H9 (cell line): ENCODE measurements around the gene LRRC10. TPM values are rescaled to one million over a fixed set of nuclear protein-coding genes. Genes with fewer than 3 reads are reported as not detected.

ENCODE experiments used
- DNase-seq: peaks from one replicate; pipeline ENCODE4 v3.0.0-alpha.2; 2017
- H2AFZ ChIP-seq: one replicate; pipeline ENCODE4 v1.6.1; 2013; ENCODE audit warnings: mild to moderate bottlenecking, low read length, control low read depth, moderate library complexity
- H2AK5ac ChIP-seq: 2 replicates; pipeline ENCODE4 v1.6.1; 2013; ENCODE audit warnings: low read length, control low read depth, mixed read lengths; ENCODE audit not compliant: insufficient read length
- H2BK120ac ChIP-seq: one replicate; pipeline ENCODE4 v1.6.1; 2013; ENCODE audit warnings: low read depth, mild to moderate bottlenecking, low read length, control low read depth, inconsistent platforms; ENCODE audit not compliant: poor library complexity, severe bottlenecking
- H2BK12ac ChIP-seq: 2 replicates; pipeline ENCODE4 v1.6.1; 2013; ENCODE audit warnings: low read length, control low read depth, mixed read lengths, low read depth; ENCODE audit not compliant: insufficient read length
- H2BK15ac ChIP-seq: 2 replicates; pipeline ENCODE4 v1.6.1; 2013; ENCODE audit warnings: low read depth, low read length, control low read depth
- H2BK20ac ChIP-seq: one replicate; pipeline ENCODE4 v1.6.1; 2013; ENCODE audit warnings: low read depth, mild to moderate bottlenecking, low read length, control low read depth, inconsistent platforms; ENCODE audit not compliant: poor library complexity, severe bottlenecking
- H2BK5ac ChIP-seq: 2 replicates; pipeline ENCODE4 v1.6.1; 2013; ENCODE audit warnings: low read length, control low read depth, mixed read lengths; ENCODE audit not compliant: insufficient read length
- H3K14ac ChIP-seq: 2 replicates; pipeline ENCODE4 v1.6.1; 2013; ENCODE audit warnings: low read length, control low read depth; ENCODE audit not compliant: insufficient read depth
- H3K18ac ChIP-seq: 2 replicates; pipeline ENCODE4 v1.6.1; 2013; ENCODE audit warnings: low read depth, mild to moderate bottlenecking, mixed read lengths, low read length, control low read depth; ENCODE audit not compliant: insufficient read length
- H3K23ac ChIP-seq: 2 replicates; pipeline ENCODE4 v1.6.1; 2013; ENCODE audit warnings: low read length, control low read depth, mixed read lengths, low read depth; ENCODE audit not compliant: insufficient read length
- H3K23me2 ChIP-seq: 2 replicates; pipeline ENCODE4 v1.6.1; 2013; ENCODE audit warnings: low read depth, mild to moderate bottlenecking, mixed read lengths, low read length, control low read depth; ENCODE audit not compliant: insufficient read length, poor library complexity, severe bottlenecking
- H3K27ac ChIP-seq: 2 replicates; pipeline ENCODE4 v1.5.1; 2013; ENCODE audit warnings: low read length, control low read depth, mixed read lengths, low read depth; ENCODE audit not compliant: insufficient read length
- H3K27me3 ChIP-seq: 2 replicates; pipeline ENCODE4 v1.6.1; 2013; ENCODE audit warnings: low read length, control low read depth, inconsistent platforms; ENCODE audit not compliant: insufficient read depth
- H3K4ac ChIP-seq: 2 replicates; pipeline ENCODE4 v1.6.1; 2013; ENCODE audit warnings: low read depth, mild to moderate bottlenecking, control low read depth, inconsistent platforms, low read length, moderate library complexity
- H3K4me1 ChIP-seq: 2 replicates; pipeline ENCODE4 v1.6.1; 2013; ENCODE audit warnings: low read length, control low read depth, inconsistent platforms; ENCODE audit not compliant: insufficient read depth
- H3K4me2 ChIP-seq: 2 replicates; pipeline ENCODE4 v1.6.1; 2013; ENCODE audit warnings: low read length, control low read depth, mixed read lengths; ENCODE audit not compliant: insufficient read length, insufficient read depth
- H3K56ac ChIP-seq: 2 replicates; pipeline ENCODE4 v1.6.1; 2013; ENCODE audit warnings: low read depth, mild to moderate bottlenecking, mixed read lengths, low read length, control low read depth; ENCODE audit not compliant: insufficient read length
- H3K79me1 ChIP-seq: 2 replicates; pipeline ENCODE4 v1.6.1; 2013; ENCODE audit warnings: low read depth, mild to moderate bottlenecking, moderate library complexity, low read length, control low read depth, inconsistent platforms; ENCODE audit not compliant: insufficient read depth, poor library complexity, severe bottlenecking
- H3K79me2 ChIP-seq: 2 replicates; pipeline ENCODE4 v1.6.1; 2013; ENCODE audit warnings: low read length, control low read depth, inconsistent platforms; ENCODE audit not compliant: insufficient read depth
- H3K9ac ChIP-seq: 2 replicates; pipeline ENCODE4 v1.6.1; 2013; ENCODE audit warnings: low read length, control low read depth, mixed read lengths; ENCODE audit not compliant: insufficient read length; ENCODE audit errors: extremely low read depth
- H3K9me3 ChIP-seq: one replicate; pipeline ENCODE4 v1.6.1; 2013; ENCODE audit warnings: low read depth, low read length, inconsistent platforms; ENCODE audit not compliant: control insufficient read depth
- H3T11ph ChIP-seq: one replicate; pipeline ENCODE4 v1.6.1; 2013; ENCODE audit warnings: mild to moderate bottlenecking, low read length, control low read depth, inconsistent platforms
- H4K20me1 ChIP-seq: one replicate; pipeline ENCODE4 v1.6.1; 2013; ENCODE audit not compliant: control insufficient read depth, insufficient read length, insufficient read depth
- H4K5ac ChIP-seq: 2 replicates; pipeline ENCODE4 v1.6.1; 2013; ENCODE audit warnings: low read depth, mild to moderate bottlenecking, mixed read lengths, low read length, control low read depth; ENCODE audit not compliant: insufficient read length
- H4K8ac ChIP-seq: replicated peaks from 2 replicates; pipeline ENCODE4 v1.6.1; 2013; ENCODE audit warnings: low read length, control low read depth, mixed read lengths, low read depth; ENCODE audit not compliant: insufficient read length
- H4K91ac ChIP-seq: 2 replicates; pipeline ENCODE4 v1.6.1; 2013; ENCODE audit warnings: low read depth, mild to moderate bottlenecking, moderate library complexity, mixed read lengths, low read length, control low read depth; ENCODE audit not compliant: insufficient read length
- H3K27ac Mint-ChIP-seq, 3 experiments: 2 replicates in 2 of 3; 3 replicates in 1 of 3; pipeline ENCODE4 v1.8.0; 2020 to 2021; ENCODE audit warnings: mixed read lengths in 3 of 3, mild to moderate bottlenecking in 1 of 3, moderate library complexity in 1 of 3
- H3K27me3 Mint-ChIP-seq: 2 replicates; pipeline ENCODE4 v1.8.0; 2021; ENCODE audit warnings: low read depth, mild to moderate bottlenecking, moderate library complexity, mixed read lengths
- H3K36me3 Mint-ChIP-seq, 3 experiments: 2 replicates in 2 of 3; 3 replicates in 1 of 3; pipeline ENCODE4 v1.8.0; 2020 to 2021; ENCODE audit warnings: low read depth in 3 of 3, mixed read lengths in 3 of 3; ENCODE audit not compliant: insufficient read depth in 1 of 3
- H3K4me1 Mint-ChIP-seq, 2 experiments: 2 replicates each; pipeline ENCODE4 v1.8.0; 2020; ENCODE audit warnings: mixed read lengths in 2 of 2
- H3K4me3 Mint-ChIP-seq, 2 experiments: 2 replicates in 1 of 2; 3 replicates in 1 of 2; pipeline ENCODE4 v1.8.0; 2020 to 2021; ENCODE audit warnings: mild to moderate bottlenecking in 2 of 2, mixed read lengths in 2 of 2, moderate library complexity in 1 of 2
- H3K9me3 Mint-ChIP-seq, 2 experiments: 2 replicates in 1 of 2; 3 replicates in 1 of 2; pipeline ENCODE4 v1.8.0; 2020; ENCODE audit warnings: mild to moderate bottlenecking in 2 of 2, mixed read lengths in 2 of 2, moderate library complexity in 1 of 2
- total RNA-seq: library from RNA; stranded (reverse); gene quantifications from 2 replicates; pipeline ENCODE4 v1.2.1, GENCODE V29; 2021
- TF ChIP-seq, protein P1 (sequence below): fragments of 200-600 bp; sonication (generic); conservative IDR thresholded peaks from 3 replicates; pipeline ENCODE4 v1.8.0; 2021; ENCODE audit warnings: antibody characterized with exemption, mild to moderate bottlenecking

Gene LRRC10
- total RNA-seq, 1 experiment from 2014 or later, result not detected

DNA sequence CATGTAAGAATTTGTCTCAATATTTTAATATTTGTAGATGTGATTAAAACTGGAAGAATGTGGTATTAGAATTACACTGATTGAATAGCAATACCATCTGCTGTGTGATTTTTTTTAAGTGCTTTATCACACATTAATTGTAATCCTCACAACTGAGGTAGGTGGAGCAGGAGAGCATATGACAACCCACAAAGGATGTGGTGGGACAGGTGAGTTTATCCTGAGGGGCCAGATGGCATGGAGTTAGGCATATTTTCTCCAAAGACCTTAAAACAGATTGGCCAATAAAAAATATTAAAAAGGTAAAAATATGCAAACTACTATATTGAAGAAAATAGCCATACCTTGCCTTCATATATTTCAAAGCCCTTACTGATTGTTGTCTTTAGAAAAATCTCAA lies 7.8 kb downstream of the LRRC10 start:
- Histone ChIP-seq H3K23ac (no peak overlapping the region), H2BK12ac (no peak overlapping the region), H3K4me2 (no peak overlapping the region), H2BK20ac (no peak overlapping the region), H3K4me1 (no peaks in the 10 kb centered on the region), H4K8ac (no peak overlapping the region), H3K9me3 (no peaks in the 10 kb centered on the region), H3K27me3 (no peaks in the 10 kb centered on the region), H3T11ph (no peak overlapping the region), H4K20me1 (no peaks in the 10 kb centered on the region), H3K23me2 (no peaks in the 10 kb centered on the region), H3K18ac (no peak overlapping the region), H4K5ac (no peak overlapping the region), H2AFZ (no peak overlapping the region), H3K27ac (no peak overlapping the region), H3K14ac (no peak overlapping the region), H3K4ac (no peak overlapping the region), H2AK5ac (no peak overlapping the region), H2BK120ac (no peak overlapping the region), H3K56ac (no peak overlapping the region), H4K91ac (no peak overlapping the region), H2BK5ac (no peak overlapping the region), H3K79me1 (no peaks in the 10 kb centered on the region), H2BK15ac (no peak overlapping the region), H3K79me2 (no peaks in the 10 kb centered on the region), H3K9ac (no peak overlapping the region)
- TF ChIP-seq, protein P1, sequence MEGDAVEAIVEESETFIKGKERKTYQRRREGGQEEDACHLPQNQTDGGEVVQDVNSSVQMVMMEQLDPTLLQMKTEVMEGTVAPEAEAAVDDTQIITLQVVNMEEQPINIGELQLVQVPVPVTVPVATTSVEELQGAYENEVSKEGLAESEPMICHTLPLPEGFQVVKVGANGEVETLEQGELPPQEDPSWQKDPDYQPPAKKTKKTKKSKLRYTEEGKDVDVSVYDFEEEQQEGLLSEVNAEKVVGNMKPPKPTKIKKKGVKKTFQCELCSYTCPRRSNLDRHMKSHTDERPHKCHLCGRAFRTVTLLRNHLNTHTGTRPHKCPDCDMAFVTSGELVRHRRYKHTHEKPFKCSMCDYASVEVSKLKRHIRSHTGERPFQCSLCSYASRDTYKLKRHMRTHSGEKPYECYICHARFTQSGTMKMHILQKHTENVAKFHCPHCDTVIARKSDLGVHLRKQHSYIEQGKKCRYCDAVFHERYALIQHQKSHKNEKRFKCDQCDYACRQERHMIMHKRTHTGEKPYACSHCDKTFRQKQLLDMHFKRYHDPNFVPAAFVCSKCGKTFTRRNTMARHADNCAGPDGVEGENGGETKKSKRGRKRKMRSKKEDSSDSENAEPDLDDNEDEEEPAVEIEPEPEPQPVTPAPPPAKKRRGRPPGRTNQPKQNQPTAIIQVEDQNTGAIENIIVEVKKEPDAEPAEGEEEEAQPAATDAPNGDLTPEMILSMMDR, result peak; percentile 47; the same call in 1 of the 3 replicates
- Mint-ChIP-seq H3K27me3 (no peaks in the 10 kb centered on the region; the same call in 1 of the 2 replicates), H3K36me3 (peaks cover 37 to 51% (median 47%) of the 10 kb centered on the region in 3 experiments; a peak in 6 of 7 replicates), H3K9me3 (0 out of 5 replicates have a peak, but pooled peaks cover 0 to 2% of the 10 kb centered on the region in 2 experiments), H3K4me3 (no peak overlapping the region), H3K27ac (no peak overlapping the region), H3K4me1 (no peaks in the 10 kb centered on the region)
- DNase-seq, result no peak
